Activated CD4-positive, CD25-positive, alpha-beta regulatory T cell (primary cell): ENCODE data around the gene SH3RF2.
"Not testable (repeated sequence)": the region's sequence is repeated elsewhere in the genome, so short reads cannot be mapped to it uniquely, and the experiment has no call there.

Source experiments
- DNase-seq, 4 experiments: peaks; one replicate each; lab custom pipeline; 2025; lab: John Stamatoyannopoulos, UW

SH3RF2 gene

DNA sequence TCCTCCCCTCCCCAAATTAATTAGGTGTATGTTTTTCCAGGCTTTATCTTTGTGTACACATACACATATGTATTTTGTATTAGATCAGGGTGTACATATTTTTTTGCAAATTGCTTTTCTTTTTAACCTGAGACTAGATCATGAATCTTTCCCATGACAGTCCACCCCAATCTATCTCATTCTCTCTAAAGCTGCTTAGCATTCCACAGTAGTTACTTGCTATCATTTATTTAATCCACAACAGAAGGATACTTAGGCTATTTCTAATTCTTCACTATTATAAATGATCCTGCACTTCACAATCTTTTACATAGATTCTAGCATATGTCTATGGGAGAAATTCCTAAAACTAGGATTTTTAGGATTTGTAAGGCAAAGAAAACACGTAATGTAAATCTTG lies 43.9 kb downstream of the SH3RF2 start:
- DNase-seq = no peak

DNA sequence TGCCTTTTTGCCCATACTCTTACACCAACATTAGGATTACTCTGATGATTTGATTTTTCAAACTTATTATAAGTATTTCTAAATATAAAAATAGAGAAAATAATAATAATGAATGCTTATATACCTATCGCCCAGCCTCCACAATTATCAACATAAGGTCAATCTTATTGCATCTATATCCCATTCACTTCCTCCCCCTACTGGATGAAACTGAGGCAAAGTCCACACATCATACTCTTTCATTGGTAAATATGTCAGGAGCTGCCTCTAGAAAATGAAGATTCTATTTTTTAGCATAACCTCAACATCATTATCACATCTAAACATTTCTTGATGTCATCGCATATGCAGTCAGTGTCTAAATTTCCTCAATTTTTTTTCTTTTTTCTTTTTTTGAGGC lies 44.3 kb downstream of the SH3RF2 start:
- no peak for DNase-seq

DNA sequence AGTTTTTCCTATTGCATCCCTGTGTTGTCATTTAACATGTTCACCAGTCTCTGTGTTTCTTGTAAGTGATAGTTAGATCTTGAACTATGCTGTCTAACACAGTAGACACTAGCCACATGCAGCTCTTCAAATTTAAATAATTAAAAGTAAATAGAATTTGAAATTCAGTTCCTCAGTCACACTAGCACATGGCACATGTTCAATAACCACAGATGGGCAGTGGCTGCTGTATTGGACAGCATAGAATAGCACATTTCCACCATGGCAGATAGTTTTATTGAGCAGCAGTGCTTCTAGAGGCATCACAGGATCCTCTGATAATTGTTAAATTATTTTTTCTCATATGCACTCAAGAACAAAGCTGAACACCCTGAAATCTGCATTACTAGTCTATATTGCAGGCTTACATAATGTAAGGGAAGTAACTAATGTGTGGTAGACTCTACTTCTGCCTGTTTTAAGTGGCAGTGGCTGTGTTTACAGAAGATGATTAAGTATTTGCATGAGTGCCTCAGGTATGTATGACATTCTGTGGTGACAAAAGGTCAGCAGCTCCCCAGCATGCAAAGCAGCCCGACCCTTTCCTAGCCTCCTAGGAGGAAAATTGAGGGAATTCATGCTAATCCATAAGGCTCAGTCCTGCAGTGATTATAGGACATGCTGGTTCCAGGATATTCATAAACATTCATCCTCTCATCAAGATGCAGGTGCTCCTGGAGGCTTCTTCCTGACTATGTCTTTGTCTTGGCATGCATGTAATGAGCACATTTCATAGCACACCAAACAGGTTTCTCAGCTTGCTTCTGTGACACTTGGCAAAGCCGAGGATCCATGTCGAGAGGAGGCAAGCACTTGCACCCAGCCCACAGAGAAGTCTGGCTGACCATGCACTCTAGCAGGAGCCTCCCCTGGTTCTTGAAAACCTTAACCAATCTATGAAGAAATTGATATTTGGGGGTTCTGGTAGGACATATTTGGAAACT lies 45.5 kb downstream of the SH3RF2 start:
- DNase-seq = no peak

DNA sequence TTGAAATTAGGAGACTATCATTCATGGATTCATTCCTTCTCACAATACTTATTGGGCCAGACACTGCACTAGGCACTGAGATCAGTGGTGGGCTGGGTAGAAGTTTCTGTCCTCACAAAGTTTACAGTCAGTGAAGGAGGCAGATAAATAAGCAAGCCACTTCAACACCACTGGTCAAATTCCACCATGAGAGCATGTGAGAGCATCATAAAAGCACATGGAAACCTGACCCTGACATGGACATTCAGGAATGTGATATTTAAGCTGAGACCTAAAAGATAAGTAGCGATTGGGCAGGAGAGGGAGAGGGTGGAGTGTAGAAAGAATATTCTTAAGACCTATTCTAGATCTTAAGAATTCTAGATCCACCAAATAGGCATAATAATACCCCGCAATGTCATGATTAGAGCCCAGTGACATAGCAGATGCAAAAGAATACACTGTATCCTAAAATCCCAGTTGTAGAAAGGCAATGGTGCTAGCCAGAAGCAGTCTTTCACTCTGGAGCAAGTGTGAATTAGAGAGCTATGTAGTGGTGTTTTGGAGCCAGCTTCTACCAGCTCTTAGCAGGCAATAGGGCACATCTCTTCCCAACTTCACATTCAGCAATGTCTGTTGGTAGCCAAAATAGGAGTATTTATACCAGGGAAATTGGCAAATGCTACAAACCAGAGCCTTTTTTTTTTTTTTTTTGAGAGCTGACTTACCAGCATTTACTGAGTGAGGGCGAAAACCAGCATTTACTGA lies 46.4 kb downstream of the SH3RF2 start:
- no peak for DNase-seq

DNA sequence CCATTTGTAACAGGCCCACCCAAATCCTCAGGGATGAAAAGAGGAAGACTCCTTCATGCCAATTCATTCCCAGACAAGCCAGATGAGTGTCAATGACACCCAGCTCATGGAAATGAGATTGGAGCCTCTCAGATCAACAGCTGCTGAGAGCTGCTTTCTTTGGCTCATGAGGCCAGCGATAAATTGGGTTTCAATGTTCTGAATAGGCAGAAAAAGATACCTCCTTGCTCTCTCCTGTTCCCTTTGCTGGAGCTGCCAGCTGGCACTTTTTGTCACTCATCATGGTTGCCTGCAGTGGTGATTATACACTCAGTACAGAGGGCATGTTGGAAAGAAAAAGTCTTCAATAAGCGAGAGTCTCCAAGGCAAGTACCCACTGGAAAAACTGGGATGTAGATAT lies 47.1 kb downstream of the SH3RF2 start:
- DNase-seq = no peak

DNA sequence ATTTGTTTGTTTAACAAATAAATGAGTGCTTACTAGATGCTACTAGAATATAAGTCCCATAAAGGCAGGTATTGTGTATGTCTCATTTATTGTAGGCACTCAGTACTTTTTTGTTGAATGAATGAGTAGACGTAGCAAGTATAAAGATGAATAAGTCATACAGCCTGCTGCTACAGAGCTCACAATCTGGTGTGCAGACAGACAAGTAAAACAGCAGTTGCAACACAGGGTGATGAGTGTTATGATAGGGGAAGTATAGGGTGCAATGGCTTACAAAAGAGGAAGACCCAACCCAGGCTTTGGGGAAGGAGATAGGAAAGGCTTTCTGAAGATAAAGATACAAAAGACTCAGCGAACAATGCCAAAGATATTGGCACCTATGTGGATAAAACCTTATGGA lies 47.7 kb downstream of the SH3RF2 start:
- no peak for DNase-seq

DNA sequence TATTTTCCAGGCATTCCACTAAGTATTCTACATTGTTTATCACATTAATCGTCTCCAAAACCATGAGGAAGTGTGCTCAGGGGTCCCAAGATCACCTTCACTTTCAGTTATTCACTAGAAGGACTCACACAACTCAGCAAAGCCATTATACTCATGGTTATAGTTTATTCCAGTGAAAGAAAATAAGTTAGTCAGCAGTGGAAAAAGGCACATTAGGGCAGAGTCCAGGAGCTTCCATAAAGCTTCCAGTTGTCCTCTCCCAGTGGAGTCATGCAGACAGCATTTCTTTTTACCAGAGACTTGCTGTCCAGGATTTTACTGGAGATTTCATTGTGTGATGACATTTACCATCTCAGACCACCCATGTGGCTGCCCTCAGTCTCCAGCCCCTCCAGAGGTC lies 51.5 kb downstream of the SH3RF2 start:
- DNase-seq = no peak

DNA sequence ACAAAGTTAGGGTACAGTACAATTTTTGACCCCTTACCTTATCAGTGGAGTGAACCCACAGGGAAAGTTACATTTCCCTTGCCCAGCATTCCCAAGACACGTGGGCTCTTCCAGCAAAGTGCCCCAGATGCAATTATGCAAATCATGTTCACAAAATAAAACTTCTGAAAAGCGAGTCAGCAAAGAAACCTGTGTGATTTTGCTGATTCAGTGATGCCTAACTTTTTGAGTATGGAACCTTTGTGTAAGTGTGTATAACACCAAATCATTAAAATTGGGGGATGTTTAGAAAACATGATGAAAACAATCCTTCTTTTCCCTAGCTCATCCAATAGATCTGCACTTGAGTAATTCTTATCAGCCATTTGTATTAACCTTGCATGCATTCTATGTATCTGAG lies 52.6 kb downstream of the SH3RF2 start:
- no peak for DNase-seq

DNA sequence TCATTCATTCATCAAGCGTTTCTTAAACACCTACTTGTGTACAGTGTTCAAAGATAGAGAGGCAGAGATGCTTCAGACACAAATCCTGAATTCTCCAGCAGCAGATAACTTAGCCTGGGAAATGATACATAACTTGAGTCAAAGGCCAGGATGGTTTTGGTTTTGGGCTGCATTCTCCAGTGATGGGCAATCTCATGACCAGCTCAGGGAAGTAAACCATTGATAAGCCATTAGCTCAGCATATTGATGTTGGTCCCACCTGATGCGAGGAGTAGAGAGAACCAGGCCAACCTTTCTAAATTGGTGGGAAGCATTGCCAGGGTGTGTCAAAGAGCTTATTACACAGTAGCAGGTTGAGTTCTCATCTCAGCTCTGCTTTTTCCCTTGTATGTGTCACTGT lies 53.0 kb downstream of the SH3RF2 start:
- no peak for DNase-seq

DNA sequence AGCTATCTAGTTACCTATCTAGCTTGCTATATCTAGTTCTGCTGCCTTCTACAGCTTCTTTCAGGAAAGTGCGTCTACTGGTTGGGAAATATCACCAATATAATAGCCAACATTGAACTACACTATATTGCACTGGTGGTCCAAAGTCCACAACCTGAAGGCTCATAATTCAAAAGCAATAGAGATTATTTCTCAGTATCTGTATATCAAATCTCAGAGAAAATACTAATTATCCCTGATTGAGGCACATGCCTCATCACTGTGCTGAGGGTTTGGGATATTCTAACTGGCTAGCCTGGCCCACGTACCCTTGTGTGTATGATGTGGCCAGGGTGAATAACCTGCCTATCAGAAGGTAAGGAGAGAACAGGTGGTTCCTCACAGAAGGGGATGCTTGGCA lies 53.8 kb downstream of the SH3RF2 start:
- DNase-seq = no peak

DNA sequence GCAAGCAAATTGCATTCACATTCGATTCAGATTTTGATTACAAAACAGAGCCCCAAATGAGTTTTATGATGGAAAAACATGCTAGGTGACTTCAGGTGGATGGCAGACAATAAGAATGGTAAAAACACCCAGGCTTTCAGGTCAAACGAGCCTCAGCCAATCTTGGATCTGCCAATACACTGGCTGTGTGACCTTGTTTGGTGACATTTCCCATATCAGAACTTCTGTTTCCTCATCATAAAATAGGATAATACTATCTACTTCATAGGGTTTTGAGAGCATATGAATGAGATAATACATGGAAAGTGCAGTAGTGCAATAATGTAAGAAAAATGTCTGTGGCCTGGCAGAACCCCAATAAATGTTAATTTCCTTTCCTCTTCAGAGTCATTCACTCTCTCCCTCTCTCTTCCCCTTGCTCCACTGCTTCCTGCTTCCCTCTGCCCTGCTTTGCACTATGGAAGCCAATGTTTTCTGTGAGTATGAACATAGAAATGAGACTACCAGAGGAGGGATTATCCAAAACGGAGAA lies 54.7 kb downstream of the SH3RF2 start:
- no peak for DNase-seq

DNA sequence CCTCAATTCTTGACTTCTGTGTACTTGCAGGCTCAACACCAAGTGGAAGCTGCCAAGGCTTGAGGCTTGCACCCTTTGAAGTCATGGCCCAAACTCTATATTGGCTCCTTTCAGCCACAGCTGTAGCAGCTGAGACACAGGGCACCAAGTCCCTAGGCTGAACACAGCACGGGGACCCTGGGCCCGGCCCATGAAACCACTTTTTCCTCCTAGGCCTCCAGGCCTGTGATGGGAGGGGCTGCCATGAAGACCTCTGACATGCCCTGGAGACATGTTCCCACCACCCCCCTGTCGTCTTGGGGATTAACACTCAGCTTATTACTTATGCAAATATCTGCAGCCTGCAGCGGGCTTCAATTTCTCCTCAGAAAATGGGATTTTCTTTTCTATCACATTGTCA lies 57.2 kb downstream of the SH3RF2 start:
- DNase-seq = not testable (repeated sequence)

DNA sequence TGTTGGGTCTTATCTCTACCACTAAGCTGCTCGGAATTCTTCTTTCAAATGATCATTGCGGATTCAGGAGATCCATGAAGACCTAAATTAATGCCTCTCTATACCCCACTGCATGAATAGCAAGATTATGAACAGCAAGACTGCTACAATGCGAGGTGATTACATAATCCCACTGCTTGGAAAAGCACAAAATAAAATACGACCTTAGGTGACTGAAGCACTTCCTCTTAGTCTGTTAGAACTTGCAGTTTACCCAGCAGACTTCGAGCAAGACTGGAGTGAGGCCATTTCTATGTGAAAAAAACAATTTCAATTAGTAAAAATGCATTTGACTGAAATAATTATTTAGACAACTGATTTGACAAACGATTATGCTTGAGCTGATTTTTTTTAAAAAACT lies 59.8 kb downstream of the SH3RF2 start:
- no peak for DNase-seq

DNA sequence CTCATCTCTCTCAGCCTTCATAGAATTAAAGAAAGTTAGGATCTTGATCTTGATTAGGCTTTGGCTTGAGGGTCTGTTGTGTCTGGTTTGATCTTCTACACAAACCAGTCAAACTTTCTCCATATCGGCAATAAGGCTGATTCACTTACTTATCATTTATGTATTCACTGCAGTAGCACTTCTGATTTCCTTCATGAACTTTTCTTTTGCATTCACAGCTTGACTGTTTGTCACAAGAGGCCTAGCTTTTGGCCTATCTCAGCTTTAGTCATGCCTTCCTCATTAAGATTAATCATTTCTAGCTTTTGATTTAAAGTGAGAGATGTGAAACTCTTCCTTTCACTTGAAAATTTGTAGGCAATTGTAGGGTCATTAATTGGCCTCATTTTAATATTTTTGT lies 62.8 kb downstream of the SH3RF2 start:
- DNase-seq = no peak

DNA sequence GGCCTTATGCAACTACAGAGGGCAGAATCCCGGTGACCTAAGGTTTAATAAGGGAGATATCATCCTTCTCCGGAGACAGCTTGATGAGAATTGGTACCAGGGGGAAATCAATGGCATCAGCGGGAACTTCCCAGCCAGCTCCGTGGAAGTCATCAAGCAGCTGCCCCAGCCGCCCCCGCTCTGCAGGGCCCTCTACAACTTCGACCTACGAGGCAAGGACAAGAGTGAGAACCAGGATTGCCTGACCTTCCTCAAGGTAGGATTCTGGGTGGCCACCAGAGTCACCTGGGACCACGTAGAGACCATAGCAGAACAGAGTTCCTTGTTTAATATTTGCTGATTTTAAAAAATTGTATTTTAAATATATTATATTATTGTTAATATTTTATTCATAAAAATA lies 63.7 kb downstream of the SH3RF2 start:
- DNase-seq = no peak

DNA sequence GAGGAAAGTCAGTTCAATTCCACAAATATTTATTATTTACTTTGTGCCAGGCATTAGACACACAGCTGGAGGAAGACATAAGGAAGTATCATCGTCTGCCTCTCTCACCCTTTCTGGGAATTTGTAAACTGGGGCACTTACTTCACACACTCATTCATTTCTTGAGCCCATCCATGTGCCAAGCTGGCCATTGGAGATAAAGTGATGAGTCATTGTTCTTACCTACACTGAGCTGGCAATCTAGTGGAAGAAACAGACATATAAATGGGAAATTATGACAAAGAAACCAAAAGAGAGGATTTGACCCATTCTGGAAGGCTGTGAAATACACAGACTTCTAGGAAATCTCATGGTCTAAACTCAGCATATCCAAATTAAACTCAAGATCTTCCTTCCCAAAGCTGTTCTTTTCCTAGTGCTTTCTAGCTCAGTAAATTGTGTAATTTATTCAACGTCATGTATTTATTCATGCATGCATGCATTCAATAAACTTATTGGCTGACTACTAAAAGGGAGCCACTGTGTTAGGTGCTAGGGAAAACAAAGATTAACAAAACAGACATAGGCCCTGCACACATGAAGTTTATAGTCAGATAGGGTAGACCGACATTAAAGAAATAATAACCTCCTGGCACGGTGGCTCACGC lies 65.3 kb downstream of the SH3RF2 start:
- no peak for DNase-seq

DNA sequence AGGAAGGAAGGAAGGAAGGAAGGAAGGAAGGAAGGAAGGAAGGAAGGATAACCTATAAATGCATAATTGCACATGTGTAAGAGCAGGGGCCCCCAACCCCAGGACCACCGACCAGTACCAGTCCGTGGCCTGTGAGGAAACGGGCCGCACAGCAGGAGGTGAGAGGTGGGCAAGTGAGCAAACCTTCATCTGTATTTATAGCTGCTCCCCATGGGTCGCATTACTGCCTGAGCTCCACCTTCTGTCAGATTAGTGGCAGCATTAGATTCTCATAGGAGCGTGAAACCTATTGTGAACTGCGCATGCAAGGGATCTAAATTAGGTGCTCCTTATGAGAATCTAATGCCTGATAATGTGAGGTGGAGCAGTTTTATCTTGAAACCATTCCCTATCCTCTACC lies 66.1 kb downstream of the SH3RF2 start:
- no peak for DNase-seq

DNA sequence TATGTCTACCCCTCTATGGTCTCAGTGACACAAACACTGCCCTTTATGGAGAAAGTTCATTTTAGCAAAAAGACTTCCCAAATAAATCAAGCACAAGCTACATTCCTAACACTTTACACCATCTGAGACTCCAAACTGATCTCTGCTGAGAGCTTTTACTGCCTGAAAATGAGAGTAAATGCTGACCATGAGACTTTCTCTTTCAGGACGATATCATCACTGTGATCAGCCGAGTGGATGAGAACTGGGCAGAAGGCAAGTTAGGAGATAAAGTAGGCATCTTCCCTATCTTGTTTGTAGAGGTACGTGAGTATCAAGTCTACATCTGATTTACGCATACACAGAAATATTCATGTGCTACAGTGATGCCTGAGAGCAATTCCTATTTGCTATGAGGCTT lies 67.5 kb downstream of the SH3RF2 start:
- DNase-seq = no peak

DNA sequence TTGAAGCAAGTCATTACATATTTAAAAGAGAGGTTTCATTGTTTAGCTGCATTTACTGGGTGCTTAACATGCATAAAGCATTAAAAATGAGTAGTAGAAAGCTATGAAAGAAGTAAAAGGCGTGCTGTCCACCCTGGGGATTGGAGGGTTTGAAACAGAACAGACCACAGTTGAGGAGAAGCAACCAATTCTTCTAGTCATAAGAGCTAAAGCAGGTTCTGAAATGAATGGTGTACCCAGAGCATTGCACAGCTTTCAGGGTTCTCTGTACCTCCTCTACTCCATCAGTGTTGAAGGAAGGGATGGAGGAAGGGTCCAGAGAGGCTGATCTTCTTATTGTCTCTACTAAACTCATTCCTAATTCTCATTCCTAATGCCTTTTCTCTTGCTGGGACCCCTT lies 68.9 kb downstream of the SH3RF2 start:
- no peak for DNase-seq

DNA sequence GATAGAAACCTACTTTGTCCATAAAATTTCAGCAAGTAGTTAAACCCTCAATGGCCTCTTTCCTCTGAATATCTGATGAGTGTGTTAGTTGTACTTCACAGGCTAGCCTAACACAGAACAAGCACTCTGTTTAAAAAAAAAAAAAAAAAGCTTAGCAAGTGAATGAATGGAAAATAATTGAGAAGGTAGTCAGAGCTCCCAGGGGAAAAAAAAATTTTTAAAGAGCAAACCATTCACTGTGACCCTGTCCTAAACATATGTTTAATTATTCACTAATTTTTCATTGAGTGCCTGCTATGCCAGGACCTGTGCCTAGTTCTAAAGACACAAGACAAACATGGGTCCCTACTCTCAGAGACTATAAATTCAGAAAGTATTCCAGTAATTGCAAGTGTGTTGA lies 69.3 kb downstream of the SH3RF2 start:
- no peak for DNase-seq

DNA sequence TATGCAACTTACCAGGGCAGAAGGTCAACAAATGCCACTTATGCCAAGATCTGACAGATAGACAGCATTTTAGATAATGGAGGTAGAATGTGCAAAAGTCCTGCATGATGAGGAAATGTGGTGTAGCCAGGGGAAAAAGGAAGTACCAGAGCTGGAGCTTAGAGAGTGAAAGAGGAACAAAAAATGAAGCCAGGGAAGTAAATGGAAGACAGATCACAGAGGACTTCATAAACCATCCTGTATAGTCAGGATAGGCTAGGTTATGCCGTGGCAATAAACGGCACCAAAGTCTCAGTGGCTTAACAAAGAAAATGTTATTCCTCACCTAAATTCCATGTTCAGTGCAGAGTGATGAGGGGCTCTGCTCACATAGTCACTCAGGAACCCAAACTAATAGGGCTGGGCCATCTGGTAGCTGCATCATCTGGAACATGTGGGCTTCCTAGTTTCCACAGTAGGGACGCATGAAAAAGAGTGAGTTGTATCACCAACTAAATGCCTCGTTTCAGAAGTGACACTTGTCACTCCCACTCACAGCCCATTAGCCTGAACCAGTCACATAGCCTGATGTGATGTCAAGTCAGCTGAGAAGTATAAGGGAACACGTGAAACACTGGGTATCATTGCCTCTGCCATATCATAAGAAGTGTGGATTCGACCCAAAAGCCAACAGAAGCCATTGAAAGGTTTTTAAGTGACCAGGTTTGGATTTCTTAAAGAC lies 70.3 kb downstream of the SH3RF2 start:
- no peak for DNase-seq

DNA sequence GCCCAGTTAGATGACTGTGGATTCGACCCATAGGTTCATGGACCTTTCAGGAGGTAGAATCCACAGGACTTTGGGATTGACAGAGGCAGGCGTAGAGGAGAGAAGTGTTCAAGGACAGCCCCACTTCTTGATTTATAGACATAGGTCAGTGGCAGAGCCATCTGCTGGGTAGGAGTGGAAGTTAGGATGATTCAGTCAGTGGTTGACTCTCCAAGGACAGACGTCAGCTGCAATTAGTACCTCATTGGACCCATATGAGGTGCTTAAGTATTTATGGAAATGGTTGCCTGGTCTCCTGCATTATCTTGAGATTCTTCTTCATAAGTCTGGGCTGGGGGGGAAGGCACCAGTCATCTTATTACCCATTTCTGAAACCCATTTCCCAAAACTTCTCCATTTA lies 70.9 kb downstream of the SH3RF2 start:
- no peak for DNase-seq
